ENCODE results near the gene GTF2H1. TPM values are rescaled to one million over a fixed set of nuclear protein-coding genes. Genes with fewer than 3 reads are reported as not detected.

Gene GTF2H1
- polyA plus RNA-seq, 10 donors = 23.4 to 50.4 (median 36.3) TPM

Other genes with a start within 250 kb of the GTF2H1 start
- gene SAAL1, start 216.5 kb upstream of the GTF2H1 start, polyA plus RNA-seq (ENCODE audit: insufficient read length in 10 of 10) = 10 to 100 TPM; 10.8 to 25.1 (median 14.9) TPM
- gene MRGPRX3, start 190.0 kb upstream of the GTF2H1 start, polyA plus RNA-seq (ENCODE audit: insufficient read length in 10 of 10) = not detected
- gene MRGPRX4, start 149.7 kb upstream of the GTF2H1 start, polyA plus RNA-seq (ENCODE audit: insufficient read length in 10 of 10) = not detected
- gene SAA4, start 85.8 kb upstream of the GTF2H1 start, polyA plus RNA-seq (ENCODE audit: insufficient read length in 10 of 10) = not detected
- gene SAA2, start 73.9 kb upstream of the GTF2H1 start, polyA plus RNA-seq (ENCODE audit: insufficient read length in 10 of 10) = not detected
- gene SAA1, start 56.3 kb upstream of the GTF2H1 start, polyA plus RNA-seq (ENCODE audit: insufficient read length in 10 of 10) = not detected
- 10 to 100 TPM in 9 of 10 donors, 1 to 10 TPM in 1; 8.3 to 15.4 (median 12.5) TPM for gene HPS5, start 427 bp upstream of the GTF2H1 start, polyA plus RNA-seq (ENCODE audit: insufficient read length in 10 of 10)
- gene LDHA, start 72.0 kb downstream of the GTF2H1 start, polyA plus RNA-seq (ENCODE audit: insufficient read length in 10 of 10) = 100 to 1,000 TPM; 523 to 867 (median 649) TPM
- gene LDHC, start 89.8 kb downstream of the GTF2H1 start, polyA plus RNA-seq (ENCODE audit: insufficient read length in 10 of 10) = 1 to 10 TPM in 2 of 10 donors, under 1 TPM in 1, not detected in 7; 0.76 to 1.3 (median 1.1) TPM
- under 1 TPM; 0.10 to 0.40 (median 0.26) TPM for gene LDHAL6A, start 133.3 kb downstream of the GTF2H1 start, polyA plus RNA-seq (ENCODE audit: insufficient read length in 10 of 10)
- 100 to 1,000 TPM in 5 of 10 donors, 10 to 100 TPM in 5; 90.7 to 112 (median 101) TPM for gene TSG101, start 204.4 kb downstream of the GTF2H1 start, polyA plus RNA-seq (ENCODE audit: insufficient read length in 10 of 10)

Data from muscle of back (tissue), 10 donors.